GM21825 (cell line): Measurements from ENCODE around the gene GANAB.
A peak's percentile ranks its signal among the peaks of the same experiment; 100 is the strongest.
"Not testable (repeated sequence)": the region's sequence is repeated elsewhere in the genome, so short reads cannot be mapped to it uniquely, and the experiment has no call there.

ENCODE experiments used
- ATAC-seq: cut with Tn5 transposase; IDR thresholded peaks from one replicate; pipeline ENCODE4 v1.9.1; 2021; ENCODE audit warnings: mild to moderate bottlenecking, moderate library complexity; ENCODE audit not compliant: unreplicated experiment

GANAB gene

GRCh38 chr11:62645946-62646824, at the start of gene GANAB:
Gene GANAB (minus strand): TSS chr11:62646613. CDS start chr11:62646599, 14 bp downstream.
- ATAC-seq = peak; percentile 87

- no peak for ATAC-seq
These were observed 48.2 kb upstream of the GANAB start for GRCh38 chr11:62694455-62695167.

- ATAC-seq = not testable (repeated sequence)
These were observed 47.2 kb upstream of the GANAB start for GRCh38 chr11:62693624-62694023.

DNA sequence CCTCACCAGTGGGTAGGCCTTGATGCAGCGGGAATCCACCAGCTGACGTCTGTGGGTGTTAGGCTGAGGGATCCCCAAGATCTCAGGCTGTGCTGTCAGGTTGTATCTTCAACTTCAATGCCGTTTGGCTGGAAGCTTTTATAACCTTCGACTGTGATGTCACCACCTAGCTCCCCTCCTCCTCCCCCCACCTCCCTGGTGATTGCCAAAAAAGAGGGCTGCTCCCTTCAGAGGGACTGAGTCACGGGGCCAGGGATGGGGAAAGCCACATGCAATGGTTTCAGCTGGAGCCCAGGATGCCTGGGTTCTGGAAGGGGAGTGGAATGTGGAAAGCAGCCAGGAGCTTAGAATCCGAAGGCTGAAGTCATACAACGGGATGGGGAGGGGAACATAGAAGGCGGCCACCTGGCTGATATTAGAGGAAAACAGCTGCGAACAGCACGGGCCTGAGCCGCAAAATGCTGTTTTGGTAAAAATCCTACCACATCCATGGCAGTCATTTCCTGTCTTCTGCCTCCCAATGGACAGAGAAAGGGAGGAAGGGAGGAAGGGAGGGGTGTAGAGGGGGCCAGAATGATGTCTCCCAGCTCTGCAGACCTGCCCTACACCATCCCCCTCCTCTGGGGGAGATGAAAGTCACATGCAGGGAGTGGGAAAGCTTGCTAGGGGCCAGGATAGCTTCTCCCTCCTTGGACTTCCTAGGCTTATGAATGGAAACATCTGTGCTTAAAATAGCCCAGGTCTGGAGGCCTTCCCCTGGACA, 43.2 kb upstream of the GANAB start, which contains the start of gene LRRN4CL:
Gene LRRN4CL, minus strand, starts transcription at position 110 of the 763 bp plus-strand sequence. CDS start 1,022 bp downstream, outside the sequence.
- no peak for ATAC-seq

GRCh38 chr11:62688491-62688890, 42.1 kb upstream of the GANAB start:
- no peak for ATAC-seq

- no peak for ATAC-seq
These were observed 41.3 kb upstream of the GANAB start for GRCh38 chr11:62687508-62688396.

GRCh38 chr11:62682518-62682917, 36.1 kb upstream of the GANAB start:
- ATAC-seq = no peak

DNA sequence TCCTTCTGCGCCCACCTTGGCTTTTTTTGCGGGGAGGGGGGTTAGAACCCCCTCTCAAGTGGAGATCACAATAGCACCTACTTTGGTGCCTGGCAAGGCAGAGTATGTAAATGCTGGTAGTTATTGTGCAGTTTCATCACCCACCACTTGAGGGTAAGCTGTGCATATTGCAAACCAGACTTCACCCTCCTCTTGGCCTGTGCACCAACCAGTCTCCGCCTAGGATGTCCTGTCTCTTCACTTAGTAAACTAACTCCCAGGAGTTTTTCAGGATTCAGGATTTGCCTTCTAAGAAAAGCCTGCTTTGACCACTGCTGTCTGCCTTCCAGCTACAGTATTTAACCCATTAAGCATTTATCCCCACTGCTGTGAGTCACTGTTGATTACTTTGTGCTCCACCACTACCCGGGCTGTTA, 34.4 kb upstream of the GANAB start:
- ATAC-seq = peak; percentile 67

GRCh38 chr11:62678770-62679696, 32.6 kb upstream of the GANAB start, which contains the start of gene UBXN1:
Gene UBXN1 (minus strand): TSS chr11:62679073. CDS start chr11:62678923, 150 bp downstream.
- ATAC-seq = peak; percentile 66

GRCh38 chr11:62678433-62678769, 32.0 kb upstream of the GANAB start:
- ATAC-seq = peak; percentile 5

DNA sequence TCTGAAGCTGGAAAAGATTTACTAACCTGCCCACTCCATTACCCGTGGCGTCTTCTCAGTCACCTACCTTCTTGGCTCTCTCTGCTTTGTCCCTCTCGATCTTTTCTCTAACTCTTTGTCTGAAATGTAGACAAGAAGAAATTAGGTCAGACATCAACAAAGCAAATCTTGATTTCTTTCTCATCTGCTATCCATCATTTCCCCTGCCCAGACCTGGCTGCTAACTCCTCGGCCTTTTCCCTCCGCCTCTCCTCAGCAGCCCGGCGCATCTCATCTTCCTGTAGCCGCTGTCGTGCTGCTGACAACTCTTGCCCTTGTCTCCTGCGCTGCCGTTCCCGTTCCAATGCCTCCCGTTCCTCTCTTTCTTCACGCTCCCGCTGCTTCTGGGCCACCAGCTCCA, 31.3 kb upstream of the GANAB start:
- no peak for ATAC-seq

- ATAC-seq = no peak
These were observed 30.7 kb upstream of the GANAB start for GRCh38 chr11:62677156-62677555.

GRCh38 chr11:62676698-62677097, 30.3 kb upstream of the GANAB start:
- ATAC-seq = no peak

- not testable (repeated sequence) for ATAC-seq
These were observed 29.0 kb upstream of the GANAB start for GRCh38 chr11:62675415-62675814.

- ATAC-seq = no peak
These were observed 26.7 kb upstream of the GANAB start for GRCh38 chr11:62673196-62673525.

- peak; percentile 54 for ATAC-seq
These were observed 25.4 kb upstream of the GANAB start, which contains the start of the genes LBHD1 and UQCC3 for GRCh38 chr11:62671608-62672389. Gene LBHD1 (minus strand): TSS chr11:62672267. CDS start chr11:62670031, 2,236 bp downstream. Gene UQCC3 (plus strand): TSS chr11:62671673. CDS start chr11:62671746, 73 bp downstream.

DNA sequence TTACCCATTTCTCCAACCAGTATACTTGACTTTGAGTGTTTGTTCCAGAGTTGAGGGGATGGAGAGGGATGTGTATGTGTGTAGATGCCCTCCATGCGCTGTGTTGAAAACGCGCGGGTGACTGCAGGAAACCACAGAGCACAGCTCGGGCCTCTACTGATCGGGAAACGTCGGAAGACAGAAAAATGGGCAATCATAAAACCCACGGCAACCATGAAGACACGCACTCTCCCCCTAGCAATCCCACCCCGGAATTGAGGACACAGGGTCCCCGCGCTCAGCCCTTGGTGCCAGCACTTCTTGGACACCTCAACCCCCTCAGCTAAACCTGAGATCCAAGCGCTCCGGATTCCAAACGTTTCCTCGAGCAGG, 24.8 kb upstream of the GANAB start:
- no peak for ATAC-seq
